AG09309 (cell line): ENCODE measurements around the gene ZNF428.

Experiments
- DNase-seq: peaks from one replicate; pipeline ENCODE4 v3.0.0-alpha.2; 2010; ENCODE audit warnings: low read depth
- H3K4me3 ChIP-seq: 2 replicates; pipeline ENCODE4 v1.5.1; 2011; ENCODE audit warnings: mild to moderate bottlenecking, low read depth, low read length, moderate library complexity; ENCODE audit not compliant: control insufficient read depth
- CTCF ChIP-seq: IDR thresholded peaks from 2 replicates; pipeline ENCODE4 v1.5.1; 2011; ENCODE audit warnings: mild to moderate bottlenecking, low read depth, low read length, inconsistent platforms; ENCODE audit not compliant: insufficient read depth, control insufficient read depth; ENCODE audit errors: missing control alignments

The ZNF428 gene

GRCh38 chr19:43620061-43621001 is 902 bp upstream of the ZNF428 start:
- no peak for TF ChIP-seq CTCF
- no peak for DNase-seq
- peak overlapping the region; percentile 93 for H3K4me3 ChIP-seq

GRCh38 chr19:43618921-43619261 is 538 bp downstream of the ZNF428 start:
- no peak for DNase-seq
- no peak for TF ChIP-seq CTCF
- peak overlapping the region; percentile 93 for H3K4me3 ChIP-seq

- no peak for TF ChIP-seq CTCF
- no peak for DNase-seq
- H3K4me3 ChIP-seq = no peak overlapping the region
Observed at GRCh38 chr19:43616954-43617353, 2.5 kb downstream of the ZNF428 start.

- no peak overlapping the region for H3K4me3 ChIP-seq
- no peak for DNase-seq
- no peak for TF ChIP-seq CTCF
Observed at GRCh38 chr19:43616306-43616705, 3.1 kb downstream of the ZNF428 start.

- H3K4me3 ChIP-seq = no peak overlapping the region
- no peak for DNase-seq
- no peak for TF ChIP-seq CTCF
Observed at GRCh38 chr19:43612374-43612773, 7.1 kb downstream of the ZNF428 start.

GRCh38 chr19:43611788-43612187 is 7.6 kb downstream of the ZNF428 start, which contains the start of gene SRRM5:
TSS of gene SRRM5 (plus strand) at chr19:43612088. CDS start at chr19:43612122, 34 bp downstream.
- no peak within 1 kb of the TSS for H3K4me3 ChIP-seq
- no peak for TF ChIP-seq CTCF
- no peak for DNase-seq

GRCh38 chr19:43610493-43610892 is 8.9 kb downstream of the ZNF428 start:
- no peak for TF ChIP-seq CTCF
- no peak overlapping the region for H3K4me3 ChIP-seq
- DNase-seq = no peak
